GM13977 (cell line): Measurements from ENCODE around the gene KLF15.

ENCODE experiments used
- DNase-seq: peaks from one replicate; pipeline ENCODE4 v3.0.0; 2012; ENCODE audit warnings: low spot score
- CTCF ChIP-seq: IDR thresholded peaks from 2 replicates; pipeline ENCODE4 v1.5.1; 2012; ENCODE audit warnings: mild to moderate bottlenecking, control low read depth; ENCODE audit not compliant: insufficient read depth; ENCODE audit errors: extremely low read depth, missing control alignments
- in situ Hi-C: fragments of 300-500 bp; cut with MboI; formaldehyde crosslinking; loops from one replicate; pipeline ENCODE4 v1.12.0; 2022; ENCODE audit warnings: low sequenced_read_pairs, low pct_unique_long_range_greater_than_20kb, mixed read lengths, inconsistent platforms; ENCODE audit not compliant: unreplicated experiment

KLF15 gene

DNA sequence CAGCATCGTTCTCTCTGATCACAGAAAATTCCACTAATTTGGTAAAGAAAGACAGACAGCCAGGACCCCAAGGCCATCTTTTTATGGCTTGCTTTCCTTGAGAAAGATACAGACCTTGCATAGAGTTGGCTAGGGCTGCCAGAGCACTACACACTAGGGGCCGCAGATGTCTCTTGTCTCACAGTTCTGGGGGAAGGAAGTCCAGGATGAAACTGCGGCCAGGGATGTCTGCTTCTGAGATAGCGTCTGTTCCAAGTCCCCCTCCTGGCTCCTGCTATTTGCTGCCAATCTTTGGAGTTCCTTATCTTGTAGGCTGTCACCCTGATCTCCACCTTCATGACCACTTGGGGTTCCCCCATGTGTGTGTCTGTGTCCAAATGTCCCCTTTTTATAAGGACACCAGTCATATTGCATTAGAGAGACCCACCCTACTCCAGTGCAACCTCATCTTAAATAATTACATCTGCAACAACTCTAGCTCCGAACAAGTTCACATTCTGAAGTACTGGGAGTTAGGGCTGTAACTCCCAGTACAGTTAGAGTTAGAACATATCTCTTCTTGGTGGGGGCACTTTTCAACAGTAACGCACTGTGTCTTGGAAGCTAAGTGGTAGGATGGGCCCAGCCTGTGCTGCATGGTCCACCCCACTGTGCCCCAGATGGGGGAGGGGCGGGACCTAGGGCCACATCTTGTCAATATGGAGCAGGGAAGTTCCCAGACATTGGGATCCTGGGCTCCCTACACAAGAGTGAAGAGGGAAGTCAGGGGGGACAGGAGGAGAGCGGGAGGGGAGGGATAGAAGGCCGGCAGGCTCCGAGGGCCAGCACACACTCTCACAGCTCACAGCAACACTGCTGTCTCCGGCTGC is 42.2 kb downstream of the KLF15 start:
- in situ Hi-C loops, result no loop called here
- no peak for TF ChIP-seq CTCF
- DNase-seq, result no peak

DNA sequence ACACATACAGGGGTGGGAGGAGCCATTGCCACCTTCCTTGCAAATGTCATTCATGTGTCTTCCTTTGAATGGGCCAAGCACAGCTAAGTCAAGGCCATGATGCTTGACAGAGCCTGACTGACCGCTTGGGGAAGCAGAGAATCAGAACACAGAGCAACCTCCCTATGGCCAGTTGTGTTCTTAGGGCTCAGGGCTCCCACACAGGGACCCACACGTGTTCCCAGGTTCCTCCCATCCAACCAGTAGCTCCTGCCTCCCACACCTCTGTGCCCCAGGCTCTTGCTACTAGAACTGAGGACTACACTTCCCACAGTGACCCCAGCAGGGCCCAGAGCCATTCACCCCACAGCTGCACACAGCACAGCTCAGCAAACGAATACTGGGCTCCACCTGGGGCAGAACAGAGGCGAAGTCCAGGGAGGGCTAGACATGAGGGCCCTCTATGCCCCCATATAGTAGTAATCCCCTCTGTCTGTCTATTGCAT is 42.9 kb downstream of the KLF15 start:
- no peak for DNase-seq
- TF ChIP-seq CTCF, result no peak
- in situ Hi-C loops, result no loop called here

GRCh38 chr3:126313580-126314304 is 43.5 kb downstream of the KLF15 start:
- in situ Hi-C loops, result no loop called here
- no peak for DNase-seq
- TF ChIP-seq CTCF, result no peak

- TF ChIP-seq CTCF, result no peak
- no peak for DNase-seq
- in situ Hi-C loops, result no loop called here
Observed at GRCh38 chr3:126313166-126313565, 44.0 kb downstream of the KLF15 start.

DNA sequence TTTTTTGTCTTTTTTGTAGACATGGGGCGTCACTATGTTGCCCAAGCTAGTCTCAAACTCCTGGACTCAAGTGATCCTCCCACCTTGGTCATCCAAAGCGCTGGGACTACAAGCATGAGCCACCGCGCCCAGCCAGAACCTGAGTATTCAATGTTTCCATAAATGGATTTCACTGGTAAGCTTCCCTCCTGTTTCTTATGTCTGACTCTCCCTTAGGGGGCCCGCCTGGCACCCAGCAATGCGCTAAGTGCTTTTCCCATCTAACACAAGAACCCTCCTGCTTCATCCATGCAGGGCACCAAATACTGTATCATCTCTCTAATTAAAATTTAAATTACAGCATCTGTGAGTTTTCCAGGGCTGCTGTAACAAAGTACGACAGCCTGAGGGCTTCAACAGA is 44.9 kb downstream of the KLF15 start:
- no peak for DNase-seq
- no peak for TF ChIP-seq CTCF
- in situ Hi-C loops, result no loop called here

DNA sequence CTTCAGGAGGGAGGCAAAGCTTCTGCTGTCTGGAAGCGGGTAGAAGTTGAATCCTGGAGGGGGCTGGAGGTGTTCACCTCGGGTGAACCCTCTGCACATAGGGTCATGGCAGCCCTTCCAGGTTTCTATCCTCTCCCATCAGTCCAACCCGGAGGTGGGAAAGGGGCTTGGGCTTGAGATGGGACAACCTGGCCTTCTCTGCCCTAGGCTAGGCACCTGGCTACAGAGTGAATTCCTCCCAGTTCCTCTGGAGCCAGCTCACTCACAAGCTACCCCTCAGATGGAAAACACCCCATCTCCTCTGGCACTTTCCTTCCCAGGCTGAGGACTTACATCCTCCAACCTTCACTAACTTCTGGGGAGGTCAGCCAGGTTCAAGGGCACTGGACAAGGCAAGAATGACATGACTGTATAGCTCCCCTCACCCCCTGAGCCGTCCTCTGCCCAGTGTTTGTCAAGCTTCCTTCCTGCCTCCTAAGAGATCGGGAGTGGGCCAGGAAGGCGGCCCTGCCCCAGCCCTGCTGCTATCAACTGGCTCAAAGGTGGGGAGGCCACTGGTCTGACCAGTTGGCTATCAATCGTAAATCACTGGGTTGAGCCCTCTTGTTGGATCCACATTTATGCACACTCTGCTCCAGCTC is 45.8 kb downstream of the KLF15 start:
- in situ Hi-C loops, result no loop called here
- no peak for TF ChIP-seq CTCF
- DNase-seq, result no peak
